ENCODE data around the gene TMEM63C. TPM values are rescaled to one million over a fixed set of nuclear protein-coding genes. Genes with fewer than 3 reads are reported as not detected.

The TMEM63C gene
- total RNA-seq, 2 experiments from 2014 or later: 0.31 to 0.72 TPM

GRCh38 chr14:77217551-77217950 is 36.0 kb downstream of the TMEM63C start:
- Mint-ChIP-seq H3K4me1 (ENCODE audit: low read depth) (no peaks in the 10 kb centered on the region), H3K27me3 (ENCODE audit: low read depth) (peaks cover 11% of the 10 kb centered on the region), H3K36me3 (ENCODE audit: low read depth) (no peaks in the 10 kb centered on the region), H3K4me3 (no peak overlapping the region), H3K27ac (no peak overlapping the region), H3K9me3 (no peaks in the 10 kb centered on the region)
- intact Hi-C loops (cut with micrococcal nuclease): no loop called here
- DNase-seq: no peak
- CTCF ChIA-PET: interaction anchor here (0.6 to 1.4 kb wide), 2 partner anchors 15 to 78 kb away, joined by 3 to 4 read pairs; no protein-coding TSS in a partner anchor

GRCh38 chr14:77219591-77219990 is 38.0 kb downstream of the TMEM63C start:
- no peaks in the 10 kb centered on the region for H3K4me1 Mint-ChIP-seq (ENCODE audit: low read depth)
- H3K36me3 Mint-ChIP-seq (ENCODE audit: low read depth): no peaks in the 10 kb centered on the region
- intact Hi-C loops (cut with micrococcal nuclease): no loop called here
- H3K27me3 Mint-ChIP-seq (ENCODE audit: low read depth): peaks cover 8% of the 10 kb centered on the region
- no peaks in the 10 kb centered on the region for H3K9me3 Mint-ChIP-seq
- H3K27ac Mint-ChIP-seq: no peak overlapping the region
- no peak overlapping the region for H3K4me3 Mint-ChIP-seq
- CTCF ChIA-PET: no interaction called here
- no peak for DNase-seq

GRCh38 chr14:77220246-77221017 is 38.8 kb downstream of the TMEM63C start:
- peaks cover 2% of the 10 kb centered on the region for H3K27me3 Mint-ChIP-seq (ENCODE audit: low read depth)
- H3K9me3 Mint-ChIP-seq: no peaks in the 10 kb centered on the region
- CTCF ChIA-PET: no interaction called here
- intact Hi-C loops (cut with micrococcal nuclease): no loop called here
- H3K36me3 Mint-ChIP-seq (ENCODE audit: low read depth): no peaks in the 10 kb centered on the region
- no peak for DNase-seq
- H3K4me1 Mint-ChIP-seq (ENCODE audit: low read depth): no peaks in the 10 kb centered on the region
- H3K4me3 Mint-ChIP-seq: no peak overlapping the region
- H3K27ac Mint-ChIP-seq: no peak overlapping the region

GRCh38 chr14:77221241-77221871 is 39.8 kb downstream of the TMEM63C start:
- no peak for DNase-seq
- no peak overlapping the region for H3K27ac Mint-ChIP-seq
- H3K4me1 Mint-ChIP-seq (ENCODE audit: low read depth): no peaks in the 10 kb centered on the region
- H3K27me3 Mint-ChIP-seq (ENCODE audit: low read depth): peaks cover 2% of the 10 kb centered on the region
- H3K36me3 Mint-ChIP-seq (ENCODE audit: low read depth): no peaks in the 10 kb centered on the region
- CTCF ChIA-PET: no interaction called here
- intact Hi-C loops (cut with micrococcal nuclease): no loop called here
- H3K4me3 Mint-ChIP-seq: no peak overlapping the region
- H3K9me3 Mint-ChIP-seq: no peaks in the 10 kb centered on the region

- no peaks in the 10 kb centered on the region for H3K27me3 Mint-ChIP-seq (ENCODE audit: low read depth)
- intact Hi-C loops (cut with micrococcal nuclease): no loop called here
These were observed 41.1 kb downstream of the TMEM63C start for GRCh38 chr14:77222546-77223225.

GRCh38 chr14:77224212-77224611 is 42.6 kb downstream of the TMEM63C start:
- DNase-seq: no peak
- Mint-ChIP-seq H3K4me3 (no peak overlapping the region), H3K4me1 (ENCODE audit: low read depth) (no peaks in the 10 kb centered on the region), H3K36me3 (ENCODE audit: low read depth) (no peaks in the 10 kb centered on the region), H3K27ac (no peak overlapping the region), H3K27me3 (ENCODE audit: low read depth) (no peaks in the 10 kb centered on the region), H3K9me3 (no peaks in the 10 kb centered on the region)
- intact Hi-C loops (cut with micrococcal nuclease): no loop called here
- CTCF ChIA-PET: no interaction called here

More at GRCh38 chr14:77222546-77223225, 41.1 kb downstream of the TMEM63C start:
- no peak for DNase-seq
- no peaks in the 10 kb centered on the region for H3K36me3 Mint-ChIP-seq (ENCODE audit: low read depth)
- H3K9me3 Mint-ChIP-seq: no peaks in the 10 kb centered on the region
- CTCF ChIA-PET: interaction anchor here (0.5 to 0.6 kb wide), 2 partner anchors 30 to 93 kb away, joined by 3 read pairs; no protein-coding TSS in a partner anchor
- no peaks in the 10 kb centered on the region for H3K4me1 Mint-ChIP-seq (ENCODE audit: low read depth)
- H3K27ac Mint-ChIP-seq: no peak overlapping the region
- no peak overlapping the region for H3K4me3 Mint-ChIP-seq

- CTCF ChIA-PET: no interaction called here
- Mint-ChIP-seq H3K9me3 (no peaks in the 10 kb centered on the region), H3K4me3 (no peak overlapping the region), H3K36me3 (ENCODE audit: low read depth) (no peaks in the 10 kb centered on the region), H3K4me1 (ENCODE audit: low read depth) (no peaks in the 10 kb centered on the region), H3K27me3 (ENCODE audit: low read depth) (no peaks in the 10 kb centered on the region), H3K27ac (no peak overlapping the region)
- intact Hi-C loops (cut with micrococcal nuclease): no loop called here
- DNase-seq: no peak
These were observed 43.7 kb downstream of the TMEM63C start for GRCh38 chr14:77225254-77225653.

- Mint-ChIP-seq H3K9me3 (peaks cover under 1% of the 10 kb centered on the region), H3K4me1 (ENCODE audit: low read depth) (no peaks in the 10 kb centered on the region), H3K27ac (no peak overlapping the region), H3K27me3 (ENCODE audit: low read depth) (no peaks in the 10 kb centered on the region), H3K4me3 (no peak overlapping the region), H3K36me3 (ENCODE audit: low read depth) (no peaks in the 10 kb centered on the region)
- CTCF ChIA-PET: no interaction called here
- intact Hi-C loops (cut with micrococcal nuclease): no loop called here
- DNase-seq: no peak
These were observed 44.4 kb downstream of the TMEM63C start for GRCh38 chr14:77225892-77226557.

GRCh38 chr14:77228056-77228455 is 46.5 kb downstream of the TMEM63C start:
- no peak for DNase-seq
- Mint-ChIP-seq H3K4me3 (no peak overlapping the region), H3K27ac (no peak overlapping the region), H3K27me3 (ENCODE audit: low read depth) (no peaks in the 10 kb centered on the region), H3K36me3 (ENCODE audit: low read depth) (no peaks in the 10 kb centered on the region), H3K4me1 (ENCODE audit: low read depth) (no peaks in the 10 kb centered on the region), H3K9me3 (peaks cover 1% of the 10 kb centered on the region)
- CTCF ChIA-PET: interaction anchor here (0.7 kb wide), 1 partner anchor 71 kb away, joined by 3 read pairs; no protein-coding TSS in a partner anchor
- intact Hi-C loops (cut with micrococcal nuclease): no loop called here

GRCh38 chr14:77230914-77231313 is 49.3 kb downstream of the TMEM63C start:
- H3K36me3 Mint-ChIP-seq (ENCODE audit: low read depth): no peaks in the 10 kb centered on the region
- H3K4me3 Mint-ChIP-seq: no peak overlapping the region
- peaks cover 1% of the 10 kb centered on the region for H3K9me3 Mint-ChIP-seq
- no peaks in the 10 kb centered on the region for H3K27me3 Mint-ChIP-seq (ENCODE audit: low read depth)
- intact Hi-C loops (cut with micrococcal nuclease): no loop called here
- no peak for DNase-seq
- no peaks in the 10 kb centered on the region for H3K4me1 Mint-ChIP-seq (ENCODE audit: low read depth)
- no peak overlapping the region for H3K27ac Mint-ChIP-seq
- CTCF ChIA-PET: no interaction called here

GRCh38 chr14:77231721-77232120 is 50.1 kb downstream of the TMEM63C start:
- CTCF ChIA-PET: no interaction called here
- H3K9me3 Mint-ChIP-seq: peaks cover 1% of the 10 kb centered on the region
- DNase-seq: no peak
- no peaks in the 10 kb centered on the region for H3K4me1 Mint-ChIP-seq (ENCODE audit: low read depth)
- H3K27me3 Mint-ChIP-seq (ENCODE audit: low read depth): no peaks in the 10 kb centered on the region
- no peak overlapping the region for H3K27ac Mint-ChIP-seq
- intact Hi-C loops (cut with micrococcal nuclease): no loop called here
- H3K36me3 Mint-ChIP-seq (ENCODE audit: low read depth): no peaks in the 10 kb centered on the region
- H3K4me3 Mint-ChIP-seq: no peak overlapping the region

GRCh38 chr14:77236814-77237213 is 55.2 kb downstream of the TMEM63C start:
- Mint-ChIP-seq H3K4me1 (ENCODE audit: low read depth) (no peaks in the 10 kb centered on the region), H3K27ac (no peak overlapping the region), H3K4me3 (no peak overlapping the region), H3K36me3 (ENCODE audit: low read depth) (no peaks in the 10 kb centered on the region), H3K9me3 (no peaks in the 10 kb centered on the region), H3K27me3 (ENCODE audit: low read depth) (no peaks in the 10 kb centered on the region)
- DNase-seq: no peak
- intact Hi-C loops (cut with micrococcal nuclease): no loop called here
- CTCF ChIA-PET: interaction anchor here (0.6 kb wide), 1 partner anchor 87 kb away, joined by 3 read pairs; no protein-coding TSS in a partner anchor

Measured in activated naive CD4-positive, alpha-beta T cell treated with anti-CD3 and anti-CD28 coated beads for 36 hours (primary cell).